Thoracic aorta (tissue), 2 donors: ENCODE measurements around the gene TBPL2. TPM values are rescaled to one million over a fixed set of nuclear protein-coding genes. Genes with fewer than 3 reads are reported as not detected.
"Not testable (repeated sequence)": the region's sequence is repeated elsewhere in the genome, so short reads cannot be mapped to it uniquely, and the experiment has no call there.

Experiments used
- ATAC-seq: fragments of 150-250 bp; one replicate; pipeline ENCODE4 v1.8.0; 2017; ENCODE audit warnings: low read depth; ENCODE audit not compliant: insufficient number of reproducible peaks, low FRiP score
- DNase-seq: peaks from one replicate; pipeline ENCODE4 v3.0.0-alpha.2; 2020; ENCODE audit warnings: low spot score
- H3K27ac ChIP-seq, 2 donors: fragments of 200-600 bp; sonication (generic); 1 replicate in 1 of 2; 2 replicates in 1 of 2; pipeline ENCODE4 v1.5.1; 2016; ENCODE audit warnings: mild to moderate bottlenecking in 2 of 2, moderate library complexity in 2 of 2
- H3K27me3 ChIP-seq: fragments of 200-600 bp; sonication (generic); replicated peaks from 2 replicates; pipeline ENCODE4 v1.6.0; 2016; ENCODE audit warnings: mild to moderate bottlenecking; ENCODE audit not compliant: insufficient read depth
- H3K36me3 ChIP-seq: fragments of 200-600 bp; sonication (generic); one replicate; pipeline ENCODE4 v1.5.1; 2016
- H3K4me1 ChIP-seq, 2 donors: fragments of 200-600 bp; sonication (generic); 1 replicate in 1 of 2; 2 replicates in 1 of 2; pipeline versions ENCODE4 v1.5.1 to v1.6.0; 2016; ENCODE audit warnings: low read depth in 2 of 2, mild to moderate bottlenecking in 1 of 2; ENCODE audit not compliant: control insufficient read depth in 1 of 2
- H3K4me3 ChIP-seq: fragments of 200-600 bp; sonication (generic); 2 replicates; pipeline ENCODE4 v1.5.1; 2016; ENCODE audit warnings: mild to moderate bottlenecking
- H3K9me3 ChIP-seq: fragments of 200-600 bp; sonication (generic); 2 replicates; pipeline ENCODE4 v1.5.1; 2016
- total RNA-seq, 2 donors: library from RNA; depleted of rRNA; stranded (reverse); fragments of >200 nt; gene quantifications; one replicate each; pipeline versions ENCODE4 v1.1.0 to v1.2.3, GENCODE V29; 2016
- TF ChIP-seq, protein P1 (sequence below): fragments of 200-600 bp; sonication (generic); IDR thresholded peaks from one replicate; pipeline ENCODE4 v1.5.1; 2019; ENCODE audit warnings: antibody characterized with exemption

TBPL2 gene
- total RNA-seq, 2 donors from 2014 or later = not detected

DNA sequence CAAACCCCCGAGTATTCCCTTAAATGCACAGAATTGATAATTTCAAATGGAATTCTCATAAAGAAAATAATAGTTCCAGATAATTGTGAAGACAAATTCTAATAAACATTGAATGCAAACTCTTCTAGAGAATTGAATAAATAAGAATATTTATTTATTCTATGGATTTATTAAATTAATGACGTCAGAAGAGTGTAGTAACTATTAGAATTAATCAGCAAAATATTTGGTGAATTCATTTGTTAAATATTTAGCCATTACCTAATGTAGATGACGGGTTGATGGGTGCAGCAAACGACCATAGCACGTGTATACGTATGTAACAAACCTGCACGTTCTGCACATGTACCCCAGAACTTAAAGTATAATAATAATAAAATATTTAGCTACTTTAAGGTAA lies 33.4 kb upstream of the TBPL2 start:
- Histone ChIP-seq H3K27ac (no peak overlapping the region), H3K36me3 (no peaks in the 10 kb centered on the region), H3K4me3 (no peak overlapping the region), H3K27me3 (no peaks in the 10 kb centered on the region), H3K9me3 (no peaks in the 10 kb centered on the region), H3K4me1 (no peaks in the 10 kb centered on the region)
- DNase-seq = no peak
- TF ChIP-seq, protein P1, sequence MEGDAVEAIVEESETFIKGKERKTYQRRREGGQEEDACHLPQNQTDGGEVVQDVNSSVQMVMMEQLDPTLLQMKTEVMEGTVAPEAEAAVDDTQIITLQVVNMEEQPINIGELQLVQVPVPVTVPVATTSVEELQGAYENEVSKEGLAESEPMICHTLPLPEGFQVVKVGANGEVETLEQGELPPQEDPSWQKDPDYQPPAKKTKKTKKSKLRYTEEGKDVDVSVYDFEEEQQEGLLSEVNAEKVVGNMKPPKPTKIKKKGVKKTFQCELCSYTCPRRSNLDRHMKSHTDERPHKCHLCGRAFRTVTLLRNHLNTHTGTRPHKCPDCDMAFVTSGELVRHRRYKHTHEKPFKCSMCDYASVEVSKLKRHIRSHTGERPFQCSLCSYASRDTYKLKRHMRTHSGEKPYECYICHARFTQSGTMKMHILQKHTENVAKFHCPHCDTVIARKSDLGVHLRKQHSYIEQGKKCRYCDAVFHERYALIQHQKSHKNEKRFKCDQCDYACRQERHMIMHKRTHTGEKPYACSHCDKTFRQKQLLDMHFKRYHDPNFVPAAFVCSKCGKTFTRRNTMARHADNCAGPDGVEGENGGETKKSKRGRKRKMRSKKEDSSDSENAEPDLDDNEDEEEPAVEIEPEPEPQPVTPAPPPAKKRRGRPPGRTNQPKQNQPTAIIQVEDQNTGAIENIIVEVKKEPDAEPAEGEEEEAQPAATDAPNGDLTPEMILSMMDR = no peak
- no peak for ATAC-seq

DNA sequence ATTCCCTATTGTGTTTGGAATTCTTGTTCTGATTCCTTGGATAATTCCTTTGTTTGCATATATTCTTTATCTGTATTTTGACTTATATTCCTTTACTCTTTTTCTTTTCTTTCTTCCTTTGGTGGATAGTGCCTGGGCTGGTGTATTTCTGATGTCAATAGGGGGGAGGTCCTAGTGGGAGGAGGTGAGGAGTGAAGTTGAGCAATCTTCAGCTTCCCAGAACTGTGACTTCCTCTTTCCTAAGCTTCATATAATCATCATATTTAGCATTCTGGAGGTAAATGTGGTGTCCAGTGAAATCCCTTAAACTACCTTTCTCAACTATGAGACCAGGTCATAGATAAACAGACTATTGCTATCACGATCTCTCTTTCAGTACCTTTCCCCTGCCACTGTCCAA lies 29.6 kb upstream of the TBPL2 start:
- H3K27ac ChIP-seq = no peak overlapping the region
- H3K36me3 ChIP-seq = no peaks in the 10 kb centered on the region
- peaks cover 3% of the 10 kb centered on the region for H3K9me3 ChIP-seq
- no peak overlapping the region for H3K4me3 ChIP-seq
- no peak for DNase-seq
- no peaks in the 10 kb centered on the region for H3K4me1 ChIP-seq
- H3K27me3 ChIP-seq = no peaks in the 10 kb centered on the region
- ATAC-seq = no peak
- TF ChIP-seq, protein P1 = no peak

DNA sequence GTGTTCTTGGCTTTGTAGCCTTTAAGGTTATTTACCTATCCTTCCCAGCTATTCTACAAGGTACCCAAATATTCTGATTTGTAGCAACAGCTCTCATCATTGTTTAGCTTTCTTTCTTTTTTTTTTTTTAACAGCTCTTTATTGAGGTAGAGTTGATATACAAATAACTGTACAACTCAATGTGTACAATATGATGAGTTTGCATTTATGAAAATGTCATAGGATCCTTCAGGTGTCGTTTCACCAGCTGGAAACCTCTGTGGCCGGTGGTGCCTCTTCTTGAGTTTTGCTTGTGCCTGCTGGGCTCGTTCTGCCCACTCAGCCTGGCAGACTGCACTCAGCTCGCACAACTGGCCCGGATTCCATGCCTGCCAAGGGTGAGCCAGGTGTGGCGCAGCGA lies 26.9 kb upstream of the TBPL2 start:
- no peak for ATAC-seq
- no peaks in the 10 kb centered on the region for H3K36me3 ChIP-seq
- TF ChIP-seq, protein P1 = no peak
- peaks cover 0 to 5% of the 10 kb centered on the region in 2 donors for H3K4me1 ChIP-seq
- no peak overlapping the region for H3K4me3 ChIP-seq
- peaks cover 3% of the 10 kb centered on the region for H3K9me3 ChIP-seq
- no peak overlapping the region for H3K27ac ChIP-seq
- no peak for DNase-seq
- H3K27me3 ChIP-seq = no peaks in the 10 kb centered on the region

DNA sequence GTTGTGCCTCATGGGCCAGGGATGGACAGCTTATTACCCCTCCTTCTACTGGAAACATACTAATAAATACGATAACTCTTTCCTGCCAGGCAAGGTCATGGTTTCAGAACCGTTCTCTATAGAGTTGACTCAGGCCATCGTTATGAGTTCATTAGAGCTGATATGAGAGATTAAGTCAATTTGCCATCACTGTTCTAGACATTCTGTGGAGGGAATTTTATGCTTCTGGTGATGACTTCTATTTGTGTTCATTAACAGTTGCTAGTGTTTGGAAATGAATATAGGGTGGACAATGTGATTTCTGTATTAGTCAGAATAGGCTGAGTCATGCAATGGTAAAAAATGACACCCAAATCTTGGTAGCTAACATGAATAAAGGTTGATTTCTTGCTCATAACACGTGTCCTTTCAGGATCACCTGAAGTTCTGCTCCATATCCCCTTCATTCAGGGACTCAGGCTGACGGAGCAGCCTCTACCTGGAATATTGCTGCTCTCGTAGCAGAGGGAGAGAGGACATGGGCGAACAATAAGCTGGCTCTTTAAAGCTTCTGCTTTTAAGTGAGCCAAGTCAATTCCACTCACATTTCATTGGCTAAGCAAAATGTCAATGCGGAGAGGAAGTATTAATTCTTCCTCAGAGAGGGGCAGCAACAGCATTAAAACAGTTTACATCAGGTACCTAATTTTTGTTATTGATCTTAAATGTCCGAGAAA lies 18.5 kb upstream of the TBPL2 start:
- Histone ChIP-seq H3K4me1 (peaks cover 0 to 8% of the 10 kb centered on the region in 2 donors), H3K27me3 (no peaks in the 10 kb centered on the region), H3K36me3 (no peaks in the 10 kb centered on the region), H3K27ac (no peak overlapping the region), H3K9me3 (no peaks in the 10 kb centered on the region), H3K4me3 (no peak overlapping the region)
- DNase-seq = no peak
- no peak for ATAC-seq
- TF ChIP-seq, protein P1 = no peak

DNA sequence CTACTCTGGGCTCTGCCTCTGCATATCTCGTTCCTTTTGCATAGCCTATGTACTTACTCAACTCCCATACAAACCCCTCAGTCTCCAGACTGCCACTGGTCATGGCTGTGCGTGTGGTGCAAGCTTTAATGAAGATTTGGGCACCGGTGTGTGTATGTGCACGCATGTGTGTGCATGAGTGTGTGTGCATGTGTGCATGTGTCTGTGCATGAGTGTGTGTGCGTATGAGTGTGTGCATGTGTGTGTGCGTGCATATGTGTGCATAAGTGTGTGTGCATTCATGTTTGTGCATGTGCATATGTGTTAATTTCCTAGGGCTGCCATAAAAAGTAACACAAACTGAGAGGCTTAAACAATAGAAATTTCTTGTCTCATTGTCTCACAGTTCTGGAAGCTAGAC lies 17.1 kb upstream of the TBPL2 start:
- no peak for DNase-seq
- H3K4me1 ChIP-seq = peaks cover 0 to 4% of the 10 kb centered on the region in 2 donors
- no peak overlapping the region for H3K27ac ChIP-seq
- H3K4me3 ChIP-seq = no peak overlapping the region
- no peaks in the 10 kb centered on the region for H3K9me3 ChIP-seq
- TF ChIP-seq, protein P1 = no peak
- H3K36me3 ChIP-seq = no peaks in the 10 kb centered on the region
- no peak for ATAC-seq
- H3K27me3 ChIP-seq = no peaks in the 10 kb centered on the region

DNA sequence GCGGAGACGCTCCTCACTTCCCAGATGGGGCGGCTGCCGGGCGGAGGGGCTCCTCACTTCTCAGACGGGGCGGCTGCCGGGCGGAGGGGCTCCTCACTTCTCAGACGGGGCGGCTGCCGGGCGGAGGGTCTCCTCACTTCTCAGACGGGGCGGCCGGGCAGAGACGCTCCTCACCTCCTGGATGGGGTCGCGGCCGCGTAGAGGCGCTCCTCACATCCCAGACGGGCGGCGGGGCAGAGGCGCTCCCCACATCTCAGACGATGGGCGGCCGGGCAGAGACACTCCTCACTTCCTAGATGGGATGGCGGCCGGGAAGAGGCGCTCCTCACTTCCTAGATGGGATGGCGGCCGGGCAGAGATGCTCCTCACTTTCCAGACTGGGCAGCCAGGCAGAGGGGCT lies 16.0 kb upstream of the TBPL2 start:
- ATAC-seq, H3K36me3 ChIP-seq, H3K27ac ChIP-seq, DNase-seq, H3K4me3 ChIP-seq, H3K27me3 ChIP-seq, H3K9me3 ChIP-seq, H3K4me1 ChIP-seq: not testable (repeated sequence)
